Measurements from ENCODE around the gene AP1G1. TPM values are rescaled to one million over a fixed set of nuclear protein-coding genes. Genes with fewer than 3 reads are reported as not detected.
"Not testable (repeated sequence)": the region's sequence is repeated elsewhere in the genome, so short reads cannot be mapped to it uniquely, and the experiment has no call there.

AP1G1 gene
- total and polyA plus RNA-seq, 2 donors = 24.1 to 26.7 TPM

- Histone ChIP-seq H3K27me3 (ENCODE audit: control insufficient read depth in 2 of 2, insufficient read depth in 1 of 2, low read length in 1 of 2) (no peaks in the 10 kb centered on the region), H3K4me3 (ENCODE audit: low read length in 2 of 2) (no peak overlapping the region), H3K36me3 (ENCODE audit: control insufficient read depth in 2 of 2, insufficient read depth in 2 of 2, low read length in 1 of 2) (no peaks in the 10 kb centered on the region), H3K4me1 (ENCODE audit: control insufficient read depth in 2 of 2, insufficient read depth in 2 of 2, low read length in 2 of 2) (no peaks in the 10 kb centered on the region), H3K9me3 (ENCODE audit: control insufficient read depth in 2 of 2, insufficient read depth in 1 of 2, low read length in 1 of 2) (no peaks in the 10 kb centered on the region), H3K27ac (ENCODE audit: low read depth in 1 of 2, low read length in 1 of 2) (no peak overlapping the region)
- whole genome bisulfite sequencing = 95% methylated on average over 2 of the region's 2 CpGs
- no peak for DNase-seq (ENCODE audit: low read depth in 6 of 9, low spot score in 9 of 9)
Measured at GRCh38 chr16:71708696-71709095, 99.9 kb downstream of the AP1G1 start.

- no peak for DNase-seq (ENCODE audit: low read depth in 6 of 9, low spot score in 9 of 9)
- WGBS = 99% methylated on average over 7 of the region's 7 CpGs
- no peak overlapping the region for H3K4me3 ChIP-seq (ENCODE audit: low read length in 2 of 2)
Measured at GRCh38 chr16:71707199-71707598, 101.4 kb downstream of the AP1G1 start.

GRCh38 chr16:71706046-71706445 is 102.6 kb downstream of the AP1G1 start:
- Histone ChIP-seq H3K36me3 (ENCODE audit: control insufficient read depth in 2 of 2, insufficient read depth in 2 of 2, low read length in 1 of 2) (no peaks in the 10 kb centered on the region), H3K9me3 (ENCODE audit: control insufficient read depth in 2 of 2, insufficient read depth in 1 of 2, low read length in 1 of 2) (no peaks in the 10 kb centered on the region)

More at GRCh38 chr16:71707199-71707598, 101.4 kb downstream of the AP1G1 start:
- Histone ChIP-seq H3K4me1 (ENCODE audit: control insufficient read depth in 2 of 2, insufficient read depth in 2 of 2, low read length in 2 of 2) (no peaks in the 10 kb centered on the region), H3K27me3 (ENCODE audit: control insufficient read depth in 2 of 2, insufficient read depth in 1 of 2, low read length in 1 of 2) (no peaks in the 10 kb centered on the region), H3K9me3 (ENCODE audit: control insufficient read depth in 2 of 2, insufficient read depth in 1 of 2, low read length in 1 of 2) (no peaks in the 10 kb centered on the region), H3K36me3 (ENCODE audit: control insufficient read depth in 2 of 2, insufficient read depth in 2 of 2, low read length in 1 of 2) (no peaks in the 10 kb centered on the region), H3K27ac (ENCODE audit: low read depth in 1 of 2, low read length in 1 of 2) (no peak overlapping the region)

GRCh38 chr16:71703333-71703732 is 105.3 kb downstream of the AP1G1 start:
- Histone ChIP-seq H3K4me3 (ENCODE audit: low read length in 2 of 2) (no peak overlapping the region), H3K27ac (ENCODE audit: low read depth in 1 of 2, low read length in 1 of 2) (no peak overlapping the region), H3K9me3 (ENCODE audit: control insufficient read depth in 2 of 2, insufficient read depth in 1 of 2, low read length in 1 of 2) (peaks cover 0 to 4% of the 10 kb centered on the region in 2 donors), H3K4me1 (ENCODE audit: control insufficient read depth in 2 of 2, insufficient read depth in 2 of 2, low read length in 2 of 2) (no peaks in the 10 kb centered on the region), H3K27me3 (ENCODE audit: control insufficient read depth in 2 of 2, insufficient read depth in 1 of 2, low read length in 1 of 2) (no peaks in the 10 kb centered on the region), H3K36me3 (ENCODE audit: control insufficient read depth in 2 of 2, insufficient read depth in 2 of 2, low read length in 1 of 2) (peaks cover 0 to 4% of the 10 kb centered on the region in 2 donors)
- DNase-seq (ENCODE audit: low read depth in 6 of 9, low spot score in 9 of 9) = no peak
- WGBS = 98% methylated on average over 1 of the region's 1 CpG

More at GRCh38 chr16:71706046-71706445, 102.6 kb downstream of the AP1G1 start:
- Histone ChIP-seq H3K4me3 (ENCODE audit: low read length in 2 of 2) (no peak overlapping the region), H3K27ac (ENCODE audit: low read depth in 1 of 2, low read length in 1 of 2) (no peak overlapping the region), H3K27me3 (ENCODE audit: control insufficient read depth in 2 of 2, insufficient read depth in 1 of 2, low read length in 1 of 2) (no peaks in the 10 kb centered on the region), H3K4me1 (ENCODE audit: control insufficient read depth in 2 of 2, insufficient read depth in 2 of 2, low read length in 2 of 2) (no peaks in the 10 kb centered on the region)
- no peak for DNase-seq (ENCODE audit: low read depth in 6 of 9, low spot score in 9 of 9)
- WGBS = 97% methylated on average over 2 of the region's 2 CpGs

GRCh38 chr16:71700831-71701230 is 107.8 kb downstream of the AP1G1 start:
- Histone ChIP-seq H3K27me3 (ENCODE audit: control insufficient read depth in 2 of 2, insufficient read depth in 1 of 2, low read length in 1 of 2) (no peaks in the 10 kb centered on the region), H3K27ac (ENCODE audit: low read depth in 1 of 2, low read length in 1 of 2) (no peak overlapping the region), H3K4me1 (ENCODE audit: control insufficient read depth in 2 of 2, insufficient read depth in 2 of 2, low read length in 2 of 2) (no peaks in the 10 kb centered on the region), H3K36me3 (ENCODE audit: control insufficient read depth in 2 of 2, insufficient read depth in 2 of 2, low read length in 1 of 2) (peaks cover 0 to 4% of the 10 kb centered on the region in 2 donors), H3K9me3 (ENCODE audit: control insufficient read depth in 2 of 2, insufficient read depth in 1 of 2, low read length in 1 of 2) (peaks cover 0 to 4% of the 10 kb centered on the region in 2 donors), H3K4me3 (ENCODE audit: low read length in 2 of 2) (no peak overlapping the region)
- DNase-seq (ENCODE audit: low read depth in 6 of 9, low spot score in 9 of 9) = peak in 1 of 9 donors; percentile 10
- WGBS = 95% methylated on average over 4 of the region's 4 CpGs

- 98% methylated on average over 3 of the region's 3 CpGs for WGBS
- DNase-seq (ENCODE audit: low read depth in 6 of 9, low spot score in 9 of 9) = no peak
- H3K27me3 ChIP-seq (ENCODE audit: control insufficient read depth in 2 of 2, insufficient read depth in 1 of 2, low read length in 1 of 2) = no peaks in the 10 kb centered on the region
- peaks cover 0 to 4% of the 10 kb centered on the region in 2 donors for H3K9me3 ChIP-seq (ENCODE audit: control insufficient read depth in 2 of 2, insufficient read depth in 1 of 2, low read length in 1 of 2)
- H3K4me3 ChIP-seq (ENCODE audit: low read length in 2 of 2) = no peak overlapping the region
- peaks cover 0 to 4% of the 10 kb centered on the region in 2 donors for H3K36me3 ChIP-seq (ENCODE audit: control insufficient read depth in 2 of 2, insufficient read depth in 2 of 2, low read length in 1 of 2)
- no peaks in the 10 kb centered on the region for H3K4me1 ChIP-seq (ENCODE audit: control insufficient read depth in 2 of 2, insufficient read depth in 2 of 2, low read length in 2 of 2)
- no peak overlapping the region for H3K27ac ChIP-seq (ENCODE audit: low read depth in 1 of 2, low read length in 1 of 2)
Measured at GRCh38 chr16:71698491-71698890, 110.1 kb downstream of the AP1G1 start.

- 90% methylated on average over 5 of the region's 5 CpGs for WGBS
- H3K27ac ChIP-seq (ENCODE audit: low read depth in 1 of 2, low read length in 1 of 2) = no peak overlapping the region
- H3K27me3 ChIP-seq (ENCODE audit: control insufficient read depth in 2 of 2, insufficient read depth in 1 of 2, low read length in 1 of 2) = no peaks in the 10 kb centered on the region
- peaks cover 0 to 2% of the 10 kb centered on the region in 2 donors for H3K36me3 ChIP-seq (ENCODE audit: control insufficient read depth in 2 of 2, insufficient read depth in 2 of 2, low read length in 1 of 2)
- no peak overlapping the region for H3K4me3 ChIP-seq (ENCODE audit: low read length in 2 of 2)
- no peaks in the 10 kb centered on the region for H3K4me1 ChIP-seq (ENCODE audit: control insufficient read depth in 2 of 2, insufficient read depth in 2 of 2, low read length in 2 of 2)
- H3K9me3 ChIP-seq (ENCODE audit: control insufficient read depth in 2 of 2, insufficient read depth in 1 of 2, low read length in 1 of 2) = no peaks in the 10 kb centered on the region
- DNase-seq (ENCODE audit: low read depth in 6 of 9, low spot score in 9 of 9) = no peak
Measured at GRCh38 chr16:71693164-71693563, 115.5 kb downstream of the AP1G1 start.

- H3K27ac ChIP-seq (ENCODE audit: low read depth in 1 of 2, low read length in 1 of 2) = no peak overlapping the region
- no peak for DNase-seq (ENCODE audit: low read depth in 6 of 9, low spot score in 9 of 9)
- peaks cover 0 to 2% of the 10 kb centered on the region in 2 donors for H3K36me3 ChIP-seq (ENCODE audit: control insufficient read depth in 2 of 2, insufficient read depth in 2 of 2, low read length in 1 of 2)
- no peak overlapping the region for H3K4me3 ChIP-seq (ENCODE audit: low read length in 2 of 2)
- H3K27me3 ChIP-seq (ENCODE audit: control insufficient read depth in 2 of 2, insufficient read depth in 1 of 2, low read length in 1 of 2) = no peaks in the 10 kb centered on the region
- WGBS = 0% methylated on average over 1 of the region's 1 CpG
- no peaks in the 10 kb centered on the region for H3K4me1 ChIP-seq (ENCODE audit: control insufficient read depth in 2 of 2, insufficient read depth in 2 of 2, low read length in 2 of 2)
- no peaks in the 10 kb centered on the region for H3K9me3 ChIP-seq (ENCODE audit: control insufficient read depth in 2 of 2, insufficient read depth in 1 of 2, low read length in 1 of 2)
Measured at GRCh38 chr16:71689901-71690300, 118.7 kb downstream of the AP1G1 start.

- 96% methylated on average over 3 of the region's 3 CpGs for WGBS
- Histone ChIP-seq H3K4me1 (ENCODE audit: control insufficient read depth in 2 of 2, insufficient read depth in 2 of 2, low read length in 2 of 2) (no peaks in the 10 kb centered on the region), H3K4me3 (ENCODE audit: low read length in 2 of 2) (no peak overlapping the region), H3K27me3 (ENCODE audit: control insufficient read depth in 2 of 2, insufficient read depth in 1 of 2, low read length in 1 of 2) (no peaks in the 10 kb centered on the region), H3K27ac (ENCODE audit: low read depth in 1 of 2, low read length in 1 of 2) (no peak overlapping the region), H3K36me3 (ENCODE audit: control insufficient read depth in 2 of 2, insufficient read depth in 2 of 2, low read length in 1 of 2) (peaks cover 2 to 4% of the 10 kb centered on the region in 2 donors), H3K9me3 (ENCODE audit: control insufficient read depth in 2 of 2, insufficient read depth in 1 of 2, low read length in 1 of 2) (no peaks in the 10 kb centered on the region)
- no peak for DNase-seq (ENCODE audit: low read depth in 6 of 9, low spot score in 9 of 9)
Measured at GRCh38 chr16:71687861-71688260, 120.8 kb downstream of the AP1G1 start.

- H3K27ac ChIP-seq (ENCODE audit: low read depth in 1 of 2, low read length in 1 of 2); H3K36me3 ChIP-seq (ENCODE audit: control insufficient read depth in 2 of 2, insufficient read depth in 2 of 2, low read length in 1 of 2); DNase-seq (ENCODE audit: low read depth in 6 of 9, low spot score in 9 of 9); H3K9me3 ChIP-seq (ENCODE audit: control insufficient read depth in 2 of 2, insufficient read depth in 1 of 2, low read length in 1 of 2); H3K27me3 ChIP-seq (ENCODE audit: control insufficient read depth in 2 of 2, insufficient read depth in 1 of 2, low read length in 1 of 2); H3K4me1 ChIP-seq (ENCODE audit: control insufficient read depth in 2 of 2, insufficient read depth in 2 of 2, low read length in 2 of 2); H3K4me3 ChIP-seq (ENCODE audit: low read length in 2 of 2): not testable (repeated sequence)
- WGBS = 99% methylated on average over 12 of the region's 12 CpGs
Measured at GRCh38 chr16:71684280-71684679, 124.4 kb downstream of the AP1G1 start.

Data from thymus (tissue), 11 donors.